ENCODE results near the gene NOX3.

DNA sequence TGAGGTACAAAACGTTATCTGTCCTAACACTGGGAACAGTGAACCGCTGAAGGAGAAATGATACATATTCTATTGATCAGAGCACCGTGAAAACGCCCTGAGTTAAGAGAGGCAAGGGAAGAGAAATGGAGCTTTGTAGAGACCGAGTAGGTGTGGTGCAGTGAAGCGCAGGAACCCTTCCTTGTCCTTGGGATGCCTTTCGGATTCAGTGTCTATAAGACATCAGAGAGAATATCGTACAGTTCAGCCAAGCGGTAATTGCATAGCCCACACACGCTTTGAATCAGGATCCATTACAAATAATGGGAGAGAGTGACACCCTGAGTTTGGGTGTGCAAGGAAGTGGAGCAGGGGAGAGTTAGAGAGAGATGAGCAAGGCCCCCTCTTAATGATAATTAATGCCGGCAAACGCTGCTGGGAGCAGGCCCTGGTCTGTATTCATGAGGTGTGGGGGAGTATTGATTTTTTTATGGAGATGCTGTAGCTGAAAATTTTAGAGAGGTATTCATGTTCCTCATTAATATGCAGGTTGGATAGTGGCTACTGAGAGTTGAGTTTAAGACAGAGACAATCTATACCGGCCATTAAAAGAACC is 20.7 kb downstream of the NOX3 start:
- TF ChIP-seq CTCF (IDR thresholded peaks at IDR 0.05; ENCODE audit: poor library complexity, severe bottlenecking) (no peak), POLR2AphosphoS5 (IDR thresholded peaks at IDR 0.05) (no peak), SMC3 (conservative IDR thresholded peaks at IDR 0.05; ENCODE audit: poor library complexity) (no peak)

Data from neural cell (in vitro differentiated cells).